H1 (cell line): ENCODE results near the gene NUCB1. TPM values are rescaled to one million over a fixed set of nuclear protein-coding genes. Genes with fewer than 3 reads are reported as not detected.

Experiments used
- CHD1 ChIP-seq: IDR thresholded peaks from 2 replicates; pipeline ENCODE4 v1.6.1; 2012; ENCODE audit warnings: low read depth, low read length, improper control_type of control experiment
- KDM4A ChIP-seq: IDR thresholded peaks from one replicate; pipeline ENCODE4 v1.7.1; 2012; ENCODE audit warnings: low read depth, mild to moderate bottlenecking, moderate library complexity, low read length, inconsistent platforms; ENCODE audit not compliant: severe bottlenecking
- RNF2 ChIP-seq: fragments of 200-900, 300-1000 bp; sonication (generic); IDR thresholded peaks from 2 replicates; pipeline ENCODE4 v1.7.1; 2016; ENCODE audit warnings: borderline replicate concordance, low read depth, mild to moderate bottlenecking, antibody characterized with exemption, low read length; ENCODE audit not compliant: poor library complexity, severe bottlenecking; ENCODE audit errors: missing control alignments
- polyA plus RNA-seq, 7 experiments: library from polyadenylated mRNA; depleted of rRNA in 3 of 7; stranded (reverse) in 5 of 7; unstranded in 2 of 7; fragments of >200 nt in 5 of 7; fragments of 200-250 nt in 2 of 7; gene quantifications; 1 replicate in 5 of 7; 2 replicates in 1 of 7; 4 replicates in 1 of 7; pipeline versions ENCODE4 v1.2.1 to v1.2.3, GENCODE V29; 2011 to 2013; ENCODE audit warnings: missing spikeins in 2 of 7, mixed read lengths in 2 of 7
- total RNA-seq: library from RNA; stranded (reverse); fragmentation: NEBNext Ultra II Directional; extraction: Animal tissue kit (Norgen Biotek cat#: 25700); gene quantifications from 2 replicates; pipeline ENCODE4 v1.2.1, GENCODE V29; 2021
- TF ChIP-seq, protein P1 (sequence below): fragments of 300-600 bp; sonication (generic); IDR thresholded peaks from 2 replicates; pipeline ENCODE4 v1.7.1; 2012; ENCODE audit warnings: low read length, moderate library complexity, mild to moderate bottlenecking, inconsistent platforms; ENCODE audit not compliant: insufficient replicate concordance
- TF ChIP-seq, protein P2 (sequence below): IDR thresholded peaks from 2 replicates; pipeline ENCODE4 v1.6.1; 2011; ENCODE audit warnings: low read length, improper control_type of control experiment
- TF ChIP-seq, protein P3 (sequence below): IDR thresholded peaks from 2 replicates; pipeline ENCODE4 v1.6.1; 2012; ENCODE audit warnings: inconsistent platforms
- TF ChIP-seq, protein P4 (sequence below): IDR thresholded peaks from 2 replicates; pipeline ENCODE4 v1.6.1; 2012; ENCODE audit warnings: low read length, inconsistent platforms

The NUCB1 gene
- total and polyA plus RNA-seq, 2 of the 8 experiments (the other 6 are each of a cell fraction or from before 2014, with no cell fraction given) = 111 to 121 TPM

DNA sequence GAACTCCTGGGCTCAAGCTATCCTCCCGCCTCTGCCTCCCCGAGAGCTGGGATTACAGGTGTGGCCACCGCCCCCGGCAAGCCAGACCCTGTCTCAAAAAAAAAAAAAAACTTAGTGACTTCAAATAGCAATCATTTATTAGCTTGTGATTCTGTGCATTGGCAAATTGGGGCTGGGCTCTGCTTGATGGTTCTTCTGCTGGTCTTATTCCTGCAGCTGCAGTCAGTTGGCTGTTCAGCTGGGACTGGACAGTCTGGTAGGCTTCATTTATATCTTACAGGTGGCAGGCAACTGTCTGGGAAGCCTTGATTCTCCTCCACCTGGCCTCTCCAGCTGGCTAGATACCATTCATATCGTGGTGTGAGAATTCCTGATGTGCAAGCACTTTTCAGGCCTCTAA is 40.8 kb downstream of the NUCB1 start (continued):
- TF ChIP-seq, protein P1, sequence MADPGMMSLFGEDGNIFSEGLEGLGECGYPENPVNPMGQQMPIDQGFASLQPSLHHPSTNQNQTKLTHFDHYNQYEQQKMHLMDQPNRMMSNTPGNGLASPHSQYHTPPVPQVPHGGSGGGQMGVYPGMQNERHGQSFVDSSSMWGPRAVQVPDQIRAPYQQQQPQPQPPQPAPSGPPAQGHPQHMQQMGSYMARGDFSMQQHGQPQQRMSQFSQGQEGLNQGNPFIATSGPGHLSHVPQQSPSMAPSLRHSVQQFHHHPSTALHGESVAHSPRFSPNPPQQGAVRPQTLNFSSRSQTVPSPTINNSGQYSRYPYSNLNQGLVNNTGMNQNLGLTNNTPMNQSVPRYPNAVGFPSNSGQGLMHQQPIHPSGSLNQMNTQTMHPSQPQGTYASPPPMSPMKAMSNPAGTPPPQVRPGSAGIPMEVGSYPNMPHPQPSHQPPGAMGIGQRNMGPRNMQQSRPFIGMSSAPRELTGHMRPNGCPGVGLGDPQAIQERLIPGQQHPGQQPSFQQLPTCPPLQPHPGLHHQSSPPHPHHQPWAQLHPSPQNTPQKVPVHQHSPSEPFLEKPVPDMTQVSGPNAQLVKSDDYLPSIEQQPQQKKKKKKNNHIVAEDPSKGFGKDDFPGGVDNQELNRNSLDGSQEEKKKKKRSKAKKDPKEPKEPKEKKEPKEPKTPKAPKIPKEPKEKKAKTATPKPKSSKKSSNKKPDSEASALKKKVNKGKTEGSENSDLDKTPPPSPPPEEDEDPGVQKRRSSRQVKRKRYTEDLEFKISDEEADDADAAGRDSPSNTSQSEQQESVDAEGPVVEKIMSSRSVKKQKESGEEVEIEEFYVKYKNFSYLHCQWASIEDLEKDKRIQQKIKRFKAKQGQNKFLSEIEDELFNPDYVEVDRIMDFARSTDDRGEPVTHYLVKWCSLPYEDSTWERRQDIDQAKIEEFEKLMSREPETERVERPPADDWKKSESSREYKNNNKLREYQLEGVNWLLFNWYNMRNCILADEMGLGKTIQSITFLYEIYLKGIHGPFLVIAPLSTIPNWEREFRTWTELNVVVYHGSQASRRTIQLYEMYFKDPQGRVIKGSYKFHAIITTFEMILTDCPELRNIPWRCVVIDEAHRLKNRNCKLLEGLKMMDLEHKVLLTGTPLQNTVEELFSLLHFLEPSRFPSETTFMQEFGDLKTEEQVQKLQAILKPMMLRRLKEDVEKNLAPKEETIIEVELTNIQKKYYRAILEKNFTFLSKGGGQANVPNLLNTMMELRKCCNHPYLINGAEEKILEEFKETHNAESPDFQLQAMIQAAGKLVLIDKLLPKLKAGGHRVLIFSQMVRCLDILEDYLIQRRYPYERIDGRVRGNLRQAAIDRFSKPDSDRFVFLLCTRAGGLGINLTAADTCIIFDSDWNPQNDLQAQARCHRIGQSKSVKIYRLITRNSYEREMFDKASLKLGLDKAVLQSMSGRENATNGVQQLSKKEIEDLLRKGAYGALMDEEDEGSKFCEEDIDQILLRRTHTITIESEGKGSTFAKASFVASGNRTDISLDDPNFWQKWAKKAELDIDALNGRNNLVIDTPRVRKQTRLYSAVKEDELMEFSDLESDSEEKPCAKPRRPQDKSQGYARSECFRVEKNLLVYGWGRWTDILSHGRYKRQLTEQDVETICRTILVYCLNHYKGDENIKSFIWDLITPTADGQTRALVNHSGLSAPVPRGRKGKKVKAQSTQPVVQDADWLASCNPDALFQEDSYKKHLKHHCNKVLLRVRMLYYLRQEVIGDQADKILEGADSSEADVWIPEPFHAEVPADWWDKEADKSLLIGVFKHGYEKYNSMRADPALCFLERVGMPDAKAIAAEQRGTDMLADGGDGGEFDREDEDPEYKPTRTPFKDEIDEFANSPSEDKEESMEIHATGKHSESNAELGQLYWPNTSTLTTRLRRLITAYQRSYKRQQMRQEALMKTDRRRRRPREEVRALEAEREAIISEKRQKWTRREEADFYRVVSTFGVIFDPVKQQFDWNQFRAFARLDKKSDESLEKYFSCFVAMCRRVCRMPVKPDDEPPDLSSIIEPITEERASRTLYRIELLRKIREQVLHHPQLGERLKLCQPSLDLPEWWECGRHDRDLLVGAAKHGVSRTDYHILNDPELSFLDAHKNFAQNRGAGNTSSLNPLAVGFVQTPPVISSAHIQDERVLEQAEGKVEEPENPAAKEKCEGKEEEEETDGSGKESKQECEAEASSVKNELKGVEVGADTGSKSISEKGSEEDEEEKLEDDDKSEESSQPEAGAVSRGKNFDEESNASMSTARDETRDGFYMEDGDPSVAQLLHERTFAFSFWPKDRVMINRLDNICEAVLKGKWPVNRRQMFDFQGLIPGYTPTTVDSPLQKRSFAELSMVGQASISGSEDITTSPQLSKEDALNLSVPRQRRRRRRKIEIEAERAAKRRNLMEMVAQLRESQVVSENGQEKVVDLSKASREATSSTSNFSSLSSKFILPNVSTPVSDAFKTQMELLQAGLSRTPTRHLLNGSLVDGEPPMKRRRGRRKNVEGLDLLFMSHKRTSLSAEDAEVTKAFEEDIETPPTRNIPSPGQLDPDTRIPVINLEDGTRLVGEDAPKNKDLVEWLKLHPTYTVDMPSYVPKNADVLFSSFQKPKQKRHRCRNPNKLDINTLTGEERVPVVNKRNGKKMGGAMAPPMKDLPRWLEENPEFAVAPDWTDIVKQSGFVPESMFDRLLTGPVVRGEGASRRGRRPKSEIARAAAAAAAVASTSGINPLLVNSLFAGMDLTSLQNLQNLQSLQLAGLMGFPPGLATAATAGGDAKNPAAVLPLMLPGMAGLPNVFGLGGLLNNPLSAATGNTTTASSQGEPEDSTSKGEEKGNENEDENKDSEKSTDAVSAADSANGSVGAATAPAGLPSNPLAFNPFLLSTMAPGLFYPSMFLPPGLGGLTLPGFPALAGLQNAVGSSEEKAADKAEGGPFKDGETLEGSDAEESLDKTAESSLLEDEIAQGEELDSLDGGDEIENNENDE = no peak
- TF ChIP-seq CHD1 = no peak
- TF ChIP-seq, protein P2, sequence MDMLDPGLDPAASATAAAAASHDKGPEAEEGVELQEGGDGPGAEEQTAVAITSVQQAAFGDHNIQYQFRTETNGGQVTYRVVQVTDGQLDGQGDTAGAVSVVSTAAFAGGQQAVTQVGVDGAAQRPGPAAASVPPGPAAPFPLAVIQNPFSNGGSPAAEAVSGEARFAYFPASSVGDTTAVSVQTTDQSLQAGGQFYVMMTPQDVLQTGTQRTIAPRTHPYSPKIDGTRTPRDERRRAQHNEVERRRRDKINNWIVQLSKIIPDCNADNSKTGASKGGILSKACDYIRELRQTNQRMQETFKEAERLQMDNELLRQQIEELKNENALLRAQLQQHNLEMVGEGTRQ = no peak
- no peak for TF ChIP-seq RNF2
- TF ChIP-seq KDM4A = no peak
- TF ChIP-seq, protein P3, sequence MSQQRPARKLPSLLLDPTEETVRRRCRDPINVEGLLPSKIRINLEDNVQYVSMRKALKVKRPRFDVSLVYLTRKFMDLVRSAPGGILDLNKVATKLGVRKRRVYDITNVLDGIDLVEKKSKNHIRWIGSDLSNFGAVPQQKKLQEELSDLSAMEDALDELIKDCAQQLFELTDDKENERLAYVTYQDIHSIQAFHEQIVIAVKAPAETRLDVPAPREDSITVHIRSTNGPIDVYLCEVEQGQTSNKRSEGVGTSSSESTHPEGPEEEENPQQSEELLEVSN = no peak
- TF ChIP-seq, protein P4, sequence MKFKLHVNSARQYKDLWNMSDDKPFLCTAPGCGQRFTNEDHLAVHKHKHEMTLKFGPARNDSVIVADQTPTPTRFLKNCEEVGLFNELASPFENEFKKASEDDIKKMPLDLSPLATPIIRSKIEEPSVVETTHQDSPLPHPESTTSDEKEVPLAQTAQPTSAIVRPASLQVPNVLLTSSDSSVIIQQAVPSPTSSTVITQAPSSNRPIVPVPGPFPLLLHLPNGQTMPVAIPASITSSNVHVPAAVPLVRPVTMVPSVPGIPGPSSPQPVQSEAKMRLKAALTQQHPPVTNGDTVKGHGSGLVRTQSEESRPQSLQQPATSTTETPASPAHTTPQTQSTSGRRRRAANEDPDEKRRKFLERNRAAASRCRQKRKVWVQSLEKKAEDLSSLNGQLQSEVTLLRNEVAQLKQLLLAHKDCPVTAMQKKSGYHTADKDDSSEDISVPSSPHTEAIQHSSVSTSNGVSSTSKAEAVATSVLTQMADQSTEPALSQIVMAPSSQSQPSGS = no peak
